Spleen (tissue), 11 donors: ENCODE results near the gene FAM120A. TPM values are rescaled to one million over a fixed set of nuclear protein-coding genes. Genes with fewer than 3 reads are reported as not detected.

ENCODE experiments used
- DNase-seq: peaks from one replicate; pipeline ENCODE4 v3.0.0-alpha.2; 2020
- H3K27ac ChIP-seq, 8 donors: fragments of 200-600 bp; sonication (generic) in 7 of 8; 1 replicate in 4 of 8; 2 replicates in 4 of 8; pipeline versions ENCODE4 v1.5.0 to v1.8.0; 2016 to 2021; ENCODE audit warnings: inconsistent platforms in 4 of 8, mild to moderate bottlenecking in 4 of 8, moderate library complexity in 1 of 8
- H3K27me3 ChIP-seq, 7 donors: fragments of 200-600 bp; sonication (generic) in 6 of 7; replicated peaks in 1 of 7; 1 replicate in 4 of 7; 2 replicates in 3 of 7; pipeline versions ENCODE4 v1.5.0 to v1.8.0; 2016 to 2021; ENCODE audit warnings: inconsistent platforms in 3 of 7, mild to moderate bottlenecking in 1 of 7
- H3K36me3 ChIP-seq, 6 donors: fragments of 200-600 bp; sonication (generic) in 5 of 6; 1 replicate in 4 of 6; 2 replicates in 2 of 6; pipeline versions ENCODE4 v1.5.0 to v1.8.0; 2016 to 2021; ENCODE audit warnings: inconsistent platforms in 2 of 6
- H3K4me1 ChIP-seq, 6 donors: fragments of 200-600 bp; sonication (generic) in 5 of 6; 1 replicate in 3 of 6; 2 replicates in 3 of 6; pipeline versions ENCODE4 v1.5.0 to v1.8.0; 2016 to 2021; ENCODE audit warnings: inconsistent platforms in 3 of 6
- H3K4me3 ChIP-seq, 8 donors: fragments of 200-600 bp; sonication (generic) in 7 of 8; 1 replicate in 4 of 8; 2 replicates in 4 of 8; pipeline versions ENCODE4 v1.5.0 to v1.8.0; 2016 to 2021; ENCODE audit warnings: inconsistent platforms in 4 of 8, mild to moderate bottlenecking in 4 of 8, moderate library complexity in 2 of 8
- H3K9me3 ChIP-seq, 8 donors: fragments of 200-600 bp; sonication (generic) in 7 of 8; 1 replicate in 4 of 8; 2 replicates in 4 of 8; pipeline versions ENCODE4 v1.5.0 to v1.8.0; 2016 to 2021; ENCODE audit warnings: inconsistent platforms in 4 of 8
- CTCF ChIP-seq, 11 experiments: fragments of 200-600 bp in 7 of 11; fragments of 450-650 bp in 4 of 11; sonication (generic) in 4 of 11; IDR thresholded peaks in 8 of 11; conservative IDR thresholded peaks in 3 of 11; 1 replicate in 7 of 11; 2 replicates in 4 of 11; pipeline versions ENCODE4 v1.4.0 to v1.8.0; 2016 to 2021; ENCODE audit warnings: antibody characterized with exemption in 11 of 11, inconsistent platforms in 4 of 11, mild to moderate bottlenecking in 1 of 11
- POLR2A ChIP-seq, 3 donors: fragments of 450-650 bp; IDR thresholded peaks; one replicate each; pipeline ENCODE4 v1.5.1; 2017; ENCODE audit warnings: antibody characterized with exemption in 3 of 3, mild to moderate bottlenecking in 1 of 3
- POLR2AphosphoS5 ChIP-seq, 3 donors: sonication (generic); formaldehyde crosslinking; IDR thresholded peaks; one replicate each; pipeline ENCODE4 v1.5.1; 2017; ENCODE audit warnings: antibody characterized with exemption in 3 of 3
- WGBS, 5 donors: extraction: QIAGEN DNeasy Blood & Tissue Kit in 3 of 5; methylation state at CpG; one replicate each; pipeline versions ENCODE4 v1.1.5 to v1.1.7; 2013 to 2018; 5-methylcytosine and 5-hydroxymethylcytosine counted together
- intact Hi-C: fragments of 100-400 bp; cut with DNase I; formaldehyde crosslinking; loops from one replicate; pipeline ENCODE4 v1.15.0; 2023; ENCODE audit warnings: low total_unique reads
- polyA plus RNA-seq, 3 donors: library from polyadenylated mRNA; stranded (reverse); fragments of 200-250 nt; gene quantifications; one replicate each; pipeline ENCODE4 v1.2.1, GENCODE V29; 2013
- total RNA-seq, 7 donors: library from RNA; depleted of rRNA in 3 of 7; stranded (reverse); fragments of >200 nt in 3 of 7; fragmentation: NEBNext Ultra II Directional in 4 of 7; extraction: Animal tissue kit (Norgen Biotek cat#: 25700) in 4 of 7; gene quantifications; one replicate each; pipeline versions ENCODE4 v1.1.0 to v1.2.1, GENCODE V29; 2016 to 2021
- donor health status: healthy with polysubstance abuse.
- donor health status: DM: no; HTN: no; CAD: no; lungs with moderate emphysema.
- donor health status: DM: no; HTN: no; CAD: no.
- donor health status: Bipolar disorder and iron deficiency.
- donor health status: healthy.
- donor health status: DM: no; HTN: no; CAD: no.
- donor health status: DM: yes; HTN: yes; CAD: no.

The FAM120A gene
- total and polyA plus RNA-seq, 10 donors = 33.0 to 116 (median 102) TPM

GRCh38 chr9:93468763-93469456 lies 17.4 kb downstream of the FAM120A start:
- Histone ChIP-seq H3K36me3 (peaks cover 0 to 27% (median 4%) of the 10 kb centered on the region in 6 donors), H3K4me1 (peaks cover 29 to 84% (median 68%) of the 10 kb centered on the region in 6 donors), H3K27ac (peak overlapping the region in 6 of 8 donors; percentile 47 to 81 (median 66)), H3K4me3 (no peak overlapping the region), H3K9me3 (no peaks in the 10 kb centered on the region), H3K27me3 (no peaks in the 10 kb centered on the region)
- 36 to 57% (median 44%) methylated on average over 5 of the region's 5 CpGs for WGBS, 5 donors
- TF ChIP-seq POLR2A (IDR thresholded peaks at IDR 0.05) (no peak), POLR2AphosphoS5 (IDR thresholded peaks at IDR 0.05) (peak in 1 of 3 donors; percentile 39)
- intact Hi-C loops = no loop called here
- DNase-seq = no peak

GRCh38 chr9:93470391-93470790 lies 18.9 kb downstream of the FAM120A start:
- Histone ChIP-seq H3K27me3 (no peaks in the 10 kb centered on the region), H3K4me3 (no peak overlapping the region), H3K4me1 (peaks cover 22 to 75% (median 54%) of the 10 kb centered on the region in 6 donors), H3K36me3 (peaks cover 0 to 41% (median 11%) of the 10 kb centered on the region in 6 donors), H3K27ac (no peak overlapping the region), H3K9me3 (no peaks in the 10 kb centered on the region)
- DNase-seq = no peak
- no peak for TF ChIP-seq CTCF (IDR thresholded peaks at IDR 0.05 in 8 of 11, conservative IDR thresholded peaks at IDR 0.05 in 3 of 11)
- TF ChIP-seq POLR2AphosphoS5 (IDR thresholded peaks at IDR 0.05) = no peak
- TF ChIP-seq POLR2A (IDR thresholded peaks at IDR 0.05) = no peak
- intact Hi-C loops = no loop called here
- 90 to 96% (median 93%) methylated on average over 5 of the region's 5 CpGs for WGBS, 5 donors

GRCh38 chr9:93471124-93471523 lies 19.6 kb downstream of the FAM120A start:
- no peak for DNase-seq
- H3K9me3 ChIP-seq = no peaks in the 10 kb centered on the region
- peaks cover 0 to 47% (median 12%) of the 10 kb centered on the region in 6 donors for H3K36me3 ChIP-seq
- H3K27ac ChIP-seq = peak overlapping the region in 1 of 8 donors; percentile 14
- no peak overlapping the region for H3K4me3 ChIP-seq
- H3K4me1 ChIP-seq = peaks cover 20 to 75% (median 51%) of the 10 kb centered on the region in 6 donors
- intact Hi-C loops = no loop called here
- no peaks in the 10 kb centered on the region for H3K27me3 ChIP-seq
- no peak for TF ChIP-seq POLR2A (IDR thresholded peaks at IDR 0.05)
- TF ChIP-seq CTCF (IDR thresholded peaks at IDR 0.05 in 8 of 11, conservative IDR thresholded peaks at IDR 0.05 in 3 of 11) = no peak
- no peak for TF ChIP-seq POLR2AphosphoS5 (IDR thresholded peaks at IDR 0.05)
- 65 to 87% (median 78%) methylated on average over 6 of the region's 6 CpGs for WGBS, 5 donors

GRCh38 chr9:93473411-93473810 lies 21.9 kb downstream of the FAM120A start:
- peaks cover 8 to 74% (median 29%) of the 10 kb centered on the region in 6 donors for H3K4me1 ChIP-seq
- H3K36me3 ChIP-seq = peaks cover 0 to 70% (median 21%) of the 10 kb centered on the region in 6 donors
- no peak for DNase-seq
- TF ChIP-seq CTCF (IDR thresholded peaks at IDR 0.05 in 8 of 11, conservative IDR thresholded peaks at IDR 0.05 in 3 of 11) (no peak), POLR2AphosphoS5 (IDR thresholded peaks at IDR 0.05) (no peak), POLR2A (IDR thresholded peaks at IDR 0.05) (no peak)
- no peak overlapping the region for H3K27ac ChIP-seq
- 85 to 96% (median 95%) methylated on average over 5 of the region's 5 CpGs for WGBS, 5 donors
- no peaks in the 10 kb centered on the region for H3K27me3 ChIP-seq
- no peak overlapping the region for H3K4me3 ChIP-seq
- intact Hi-C loops = no loop called here
- no peaks in the 10 kb centered on the region for H3K9me3 ChIP-seq
